H1 (cell line): ENCODE measurements around the gene PGF. TPM values are rescaled to one million over a fixed set of nuclear protein-coding genes. Genes with fewer than 3 reads are reported as not detected.

Experiments used
- RAD21 ChIP-seq, 2 experiments: IDR thresholded peaks in 1 of 2; conservative IDR thresholded peaks in 1 of 2; 2 replicates each; pipeline ENCODE4 v1.6.1; 2011; ENCODE audit warnings: low read depth in 2 of 2, low read length in 2 of 2, improper control_type of control experiment in 1 of 2, inconsistent platforms in 1 of 2, mild to moderate bottlenecking in 1 of 2, moderate library complexity in 1 of 2
- TBP ChIP-seq: IDR thresholded peaks from 2 replicates; pipeline ENCODE4 v1.6.1; 2011; ENCODE audit warnings: low read depth, low read length, improper control_type of control experiment
- polyA plus RNA-seq, 7 experiments: library from polyadenylated mRNA; depleted of rRNA in 3 of 7; stranded (reverse) in 5 of 7; unstranded in 2 of 7; fragments of >200 nt in 5 of 7; fragments of 200-250 nt in 2 of 7; gene quantifications; 1 replicate in 5 of 7; 2 replicates in 1 of 7; 4 replicates in 1 of 7; pipeline versions ENCODE4 v1.2.1 to v1.2.3, GENCODE V29; 2011 to 2013; ENCODE audit warnings: missing spikeins in 2 of 7, mixed read lengths in 2 of 7
- total RNA-seq: library from RNA; stranded (reverse); fragmentation: NEBNext Ultra II Directional; extraction: Animal tissue kit (Norgen Biotek cat#: 25700); gene quantifications from 2 replicates; pipeline ENCODE4 v1.2.1, GENCODE V29; 2021
- TF ChIP-seq, protein P1 (sequence below): fragments of 300-600 bp; sonication (generic); IDR thresholded peaks from 2 replicates; pipeline ENCODE4 v1.7.1; 2012; ENCODE audit warnings: low read length, moderate library complexity, mild to moderate bottlenecking, inconsistent platforms; ENCODE audit not compliant: insufficient replicate concordance

Gene PGF
- total and polyA plus RNA-seq, 2 of the 8 experiments (the other 6 are each of a cell fraction or from before 2014, with no cell fraction given), result 2.1 to 4.1 TPM

- TF ChIP-seq, protein P1, sequence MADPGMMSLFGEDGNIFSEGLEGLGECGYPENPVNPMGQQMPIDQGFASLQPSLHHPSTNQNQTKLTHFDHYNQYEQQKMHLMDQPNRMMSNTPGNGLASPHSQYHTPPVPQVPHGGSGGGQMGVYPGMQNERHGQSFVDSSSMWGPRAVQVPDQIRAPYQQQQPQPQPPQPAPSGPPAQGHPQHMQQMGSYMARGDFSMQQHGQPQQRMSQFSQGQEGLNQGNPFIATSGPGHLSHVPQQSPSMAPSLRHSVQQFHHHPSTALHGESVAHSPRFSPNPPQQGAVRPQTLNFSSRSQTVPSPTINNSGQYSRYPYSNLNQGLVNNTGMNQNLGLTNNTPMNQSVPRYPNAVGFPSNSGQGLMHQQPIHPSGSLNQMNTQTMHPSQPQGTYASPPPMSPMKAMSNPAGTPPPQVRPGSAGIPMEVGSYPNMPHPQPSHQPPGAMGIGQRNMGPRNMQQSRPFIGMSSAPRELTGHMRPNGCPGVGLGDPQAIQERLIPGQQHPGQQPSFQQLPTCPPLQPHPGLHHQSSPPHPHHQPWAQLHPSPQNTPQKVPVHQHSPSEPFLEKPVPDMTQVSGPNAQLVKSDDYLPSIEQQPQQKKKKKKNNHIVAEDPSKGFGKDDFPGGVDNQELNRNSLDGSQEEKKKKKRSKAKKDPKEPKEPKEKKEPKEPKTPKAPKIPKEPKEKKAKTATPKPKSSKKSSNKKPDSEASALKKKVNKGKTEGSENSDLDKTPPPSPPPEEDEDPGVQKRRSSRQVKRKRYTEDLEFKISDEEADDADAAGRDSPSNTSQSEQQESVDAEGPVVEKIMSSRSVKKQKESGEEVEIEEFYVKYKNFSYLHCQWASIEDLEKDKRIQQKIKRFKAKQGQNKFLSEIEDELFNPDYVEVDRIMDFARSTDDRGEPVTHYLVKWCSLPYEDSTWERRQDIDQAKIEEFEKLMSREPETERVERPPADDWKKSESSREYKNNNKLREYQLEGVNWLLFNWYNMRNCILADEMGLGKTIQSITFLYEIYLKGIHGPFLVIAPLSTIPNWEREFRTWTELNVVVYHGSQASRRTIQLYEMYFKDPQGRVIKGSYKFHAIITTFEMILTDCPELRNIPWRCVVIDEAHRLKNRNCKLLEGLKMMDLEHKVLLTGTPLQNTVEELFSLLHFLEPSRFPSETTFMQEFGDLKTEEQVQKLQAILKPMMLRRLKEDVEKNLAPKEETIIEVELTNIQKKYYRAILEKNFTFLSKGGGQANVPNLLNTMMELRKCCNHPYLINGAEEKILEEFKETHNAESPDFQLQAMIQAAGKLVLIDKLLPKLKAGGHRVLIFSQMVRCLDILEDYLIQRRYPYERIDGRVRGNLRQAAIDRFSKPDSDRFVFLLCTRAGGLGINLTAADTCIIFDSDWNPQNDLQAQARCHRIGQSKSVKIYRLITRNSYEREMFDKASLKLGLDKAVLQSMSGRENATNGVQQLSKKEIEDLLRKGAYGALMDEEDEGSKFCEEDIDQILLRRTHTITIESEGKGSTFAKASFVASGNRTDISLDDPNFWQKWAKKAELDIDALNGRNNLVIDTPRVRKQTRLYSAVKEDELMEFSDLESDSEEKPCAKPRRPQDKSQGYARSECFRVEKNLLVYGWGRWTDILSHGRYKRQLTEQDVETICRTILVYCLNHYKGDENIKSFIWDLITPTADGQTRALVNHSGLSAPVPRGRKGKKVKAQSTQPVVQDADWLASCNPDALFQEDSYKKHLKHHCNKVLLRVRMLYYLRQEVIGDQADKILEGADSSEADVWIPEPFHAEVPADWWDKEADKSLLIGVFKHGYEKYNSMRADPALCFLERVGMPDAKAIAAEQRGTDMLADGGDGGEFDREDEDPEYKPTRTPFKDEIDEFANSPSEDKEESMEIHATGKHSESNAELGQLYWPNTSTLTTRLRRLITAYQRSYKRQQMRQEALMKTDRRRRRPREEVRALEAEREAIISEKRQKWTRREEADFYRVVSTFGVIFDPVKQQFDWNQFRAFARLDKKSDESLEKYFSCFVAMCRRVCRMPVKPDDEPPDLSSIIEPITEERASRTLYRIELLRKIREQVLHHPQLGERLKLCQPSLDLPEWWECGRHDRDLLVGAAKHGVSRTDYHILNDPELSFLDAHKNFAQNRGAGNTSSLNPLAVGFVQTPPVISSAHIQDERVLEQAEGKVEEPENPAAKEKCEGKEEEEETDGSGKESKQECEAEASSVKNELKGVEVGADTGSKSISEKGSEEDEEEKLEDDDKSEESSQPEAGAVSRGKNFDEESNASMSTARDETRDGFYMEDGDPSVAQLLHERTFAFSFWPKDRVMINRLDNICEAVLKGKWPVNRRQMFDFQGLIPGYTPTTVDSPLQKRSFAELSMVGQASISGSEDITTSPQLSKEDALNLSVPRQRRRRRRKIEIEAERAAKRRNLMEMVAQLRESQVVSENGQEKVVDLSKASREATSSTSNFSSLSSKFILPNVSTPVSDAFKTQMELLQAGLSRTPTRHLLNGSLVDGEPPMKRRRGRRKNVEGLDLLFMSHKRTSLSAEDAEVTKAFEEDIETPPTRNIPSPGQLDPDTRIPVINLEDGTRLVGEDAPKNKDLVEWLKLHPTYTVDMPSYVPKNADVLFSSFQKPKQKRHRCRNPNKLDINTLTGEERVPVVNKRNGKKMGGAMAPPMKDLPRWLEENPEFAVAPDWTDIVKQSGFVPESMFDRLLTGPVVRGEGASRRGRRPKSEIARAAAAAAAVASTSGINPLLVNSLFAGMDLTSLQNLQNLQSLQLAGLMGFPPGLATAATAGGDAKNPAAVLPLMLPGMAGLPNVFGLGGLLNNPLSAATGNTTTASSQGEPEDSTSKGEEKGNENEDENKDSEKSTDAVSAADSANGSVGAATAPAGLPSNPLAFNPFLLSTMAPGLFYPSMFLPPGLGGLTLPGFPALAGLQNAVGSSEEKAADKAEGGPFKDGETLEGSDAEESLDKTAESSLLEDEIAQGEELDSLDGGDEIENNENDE, result no peak
- TF ChIP-seq TBP, result no peak
- no peak for TF ChIP-seq RAD21 (IDR thresholded peaks at IDR 0.05 in 1 of 2, conservative IDR thresholded peaks at IDR 0.05 in 1 of 2; ENCODE audit: low read depth in 2 of 2, low read length in 2 of 2)
Measured at GRCh38 chr14:74912111-74912510, 43.3 kb downstream of the PGF start (continued).
